Measurements from ENCODE around the gene TTC34. TPM values are rescaled to one million over a fixed set of nuclear protein-coding genes. Genes with fewer than 3 reads are reported as not detected.

Gene TTC34
- total RNA-seq, 1 donor, result 0.10 TPM

DNA sequence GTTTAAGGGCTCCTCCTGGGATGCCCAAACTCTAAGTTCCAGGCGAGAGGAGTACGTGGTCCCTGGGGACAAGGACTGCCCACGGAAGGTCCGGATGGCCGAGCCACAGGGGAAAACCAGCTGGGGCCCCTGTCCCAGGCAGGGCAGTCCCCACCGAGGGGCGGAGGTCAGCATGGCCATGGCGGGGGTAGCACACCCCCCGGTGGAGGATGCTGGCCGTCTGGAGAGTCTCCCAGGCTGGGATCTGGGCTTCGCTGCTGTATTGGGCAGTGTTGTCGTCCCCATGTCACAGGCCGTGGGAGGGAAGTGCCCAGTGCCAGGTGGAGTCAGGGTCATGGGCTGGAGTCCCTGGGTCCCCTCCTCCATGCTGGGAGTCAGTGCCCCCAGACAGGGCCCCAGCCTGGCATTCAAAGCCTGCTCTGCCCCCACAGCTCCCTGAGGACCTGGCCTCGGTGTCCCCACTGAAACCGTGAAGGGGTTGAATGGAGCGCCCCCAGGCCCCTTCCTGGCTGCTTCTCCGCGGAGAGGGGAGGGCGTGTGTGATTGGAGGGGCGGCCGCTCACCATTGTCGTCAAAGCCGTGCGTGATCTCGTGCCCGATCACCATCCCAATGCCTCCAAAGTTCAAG is 208.1 kb downstream of the TTC34 start:
- Histone ChIP-seq H3K4me3 (ENCODE audit: low read length) (no peak overlapping the region), H3K9me3 (ENCODE audit: low read depth, low read length) (no peaks in the 10 kb centered on the region), H3K4me1 (ENCODE audit: insufficient read depth, low read length) (no peaks in the 10 kb centered on the region), H3K27me3 (ENCODE audit: insufficient read depth, low read length) (no peaks in the 10 kb centered on the region)

- H3K27me3 ChIP-seq (ENCODE audit: insufficient read depth, low read length), result no peaks in the 10 kb centered on the region
- H3K4me3 ChIP-seq (ENCODE audit: low read length), result no peak overlapping the region
- no peaks in the 10 kb centered on the region for H3K9me3 ChIP-seq (ENCODE audit: low read depth, low read length)
- H3K4me1 ChIP-seq (ENCODE audit: insufficient read depth, low read length), result peaks cover 2% of the 10 kb centered on the region
These were observed 208.8 kb downstream of the TTC34 start for GRCh38 chr1:2592672-2593071.

DNA sequence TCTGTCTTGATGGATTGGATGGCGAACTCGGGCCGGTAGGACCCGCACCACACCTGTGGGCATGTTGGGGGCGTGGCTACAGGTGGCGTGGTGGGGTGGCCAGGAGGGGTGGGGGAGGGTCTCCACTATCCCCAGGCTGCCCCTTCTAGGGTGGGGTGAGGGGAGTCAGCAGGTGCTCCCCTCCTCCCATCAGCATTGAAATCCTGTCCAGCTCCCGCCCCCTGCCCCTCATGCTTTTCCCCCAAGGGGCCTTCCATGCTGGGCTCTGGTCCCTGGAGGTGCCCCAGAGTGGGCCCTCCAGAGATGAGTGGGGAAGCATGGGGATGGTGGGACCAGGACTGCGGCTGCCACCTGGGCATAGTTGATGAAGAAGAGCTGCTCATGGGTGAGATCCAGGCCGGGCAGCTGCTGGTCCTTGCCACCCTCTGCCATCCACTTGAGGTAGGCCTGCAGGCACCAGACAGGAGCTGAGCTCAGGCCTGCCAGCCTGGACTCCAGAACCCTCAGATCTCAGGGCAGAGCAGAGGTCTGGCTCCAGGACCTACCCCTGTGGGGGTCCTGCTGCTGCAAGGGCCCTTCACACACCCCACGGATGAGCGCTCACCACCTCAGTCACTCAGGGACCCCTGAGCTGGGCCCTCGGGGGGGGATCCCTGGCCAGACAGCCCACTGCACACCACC is 209.8 kb downstream of the TTC34 start:
- Histone ChIP-seq H3K27me3 (ENCODE audit: insufficient read depth, low read length) (no peaks in the 10 kb centered on the region), H3K4me1 (ENCODE audit: insufficient read depth, low read length) (peaks cover 8% of the 10 kb centered on the region), H3K4me3 (ENCODE audit: low read length) (no peak overlapping the region), H3K9me3 (ENCODE audit: low read depth, low read length) (no peaks in the 10 kb centered on the region)

- Histone ChIP-seq H3K9me3 (ENCODE audit: low read depth, low read length) (no peaks in the 10 kb centered on the region), H3K4me3 (ENCODE audit: low read length) (no peak overlapping the region), H3K27me3 (ENCODE audit: insufficient read depth, low read length) (no peaks in the 10 kb centered on the region), H3K4me1 (ENCODE audit: insufficient read depth, low read length) (peaks cover 8% of the 10 kb centered on the region)
These were observed 210.3 kb downstream of the TTC34 start for GRCh38 chr1:2591233-2591580.

DNA sequence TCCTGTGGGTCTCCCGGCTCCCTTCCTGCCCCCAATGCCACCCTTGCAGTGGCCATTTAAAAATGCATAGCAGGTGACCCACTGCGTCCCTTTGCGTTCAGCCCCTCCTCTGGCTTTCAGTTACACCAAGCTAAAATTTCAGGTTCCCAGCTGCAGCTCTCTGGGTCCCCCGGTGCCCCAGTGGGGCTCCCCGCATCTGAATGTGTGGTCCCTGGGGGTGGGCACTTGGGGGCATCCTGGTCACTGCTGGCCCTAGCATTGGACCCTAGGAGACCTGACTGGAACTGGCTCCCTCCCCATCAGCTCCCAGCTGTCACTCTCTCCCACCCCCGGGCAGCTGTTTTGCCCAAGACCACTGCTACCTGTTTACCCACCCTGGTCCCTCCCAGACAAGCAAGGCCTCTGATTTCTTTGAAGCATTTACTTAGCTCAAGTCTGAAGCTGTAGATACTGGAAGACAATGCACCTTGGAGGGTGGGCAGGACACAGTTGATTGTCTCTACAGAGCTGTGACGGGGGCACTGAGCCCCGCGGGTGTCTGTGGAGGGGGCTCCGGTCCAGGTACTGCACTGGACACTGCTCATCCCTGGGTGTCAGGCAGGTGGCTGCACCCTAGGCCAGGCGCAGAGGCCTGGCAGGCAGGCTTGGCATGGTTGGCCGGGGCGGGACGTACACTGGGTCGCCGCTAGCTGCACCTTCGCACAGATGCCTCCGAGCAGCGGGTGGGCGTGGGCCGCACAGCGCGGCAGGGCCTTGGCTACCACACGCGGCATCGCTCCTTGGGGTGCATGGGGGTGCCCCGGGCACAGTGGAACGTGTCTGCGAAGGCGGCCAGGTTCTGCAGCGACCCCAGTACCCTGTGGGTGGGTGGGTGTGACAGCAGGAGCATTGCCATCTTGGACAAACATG is 211.0 kb downstream of the TTC34 start:
- Histone ChIP-seq H3K4me1 (ENCODE audit: insufficient read depth, low read length) (peaks cover 11% of the 10 kb centered on the region), H3K4me3 (ENCODE audit: low read length) (no peak overlapping the region), H3K27me3 (ENCODE audit: insufficient read depth, low read length) (no peaks in the 10 kb centered on the region), H3K9me3 (ENCODE audit: low read depth, low read length) (no peaks in the 10 kb centered on the region)

DNA sequence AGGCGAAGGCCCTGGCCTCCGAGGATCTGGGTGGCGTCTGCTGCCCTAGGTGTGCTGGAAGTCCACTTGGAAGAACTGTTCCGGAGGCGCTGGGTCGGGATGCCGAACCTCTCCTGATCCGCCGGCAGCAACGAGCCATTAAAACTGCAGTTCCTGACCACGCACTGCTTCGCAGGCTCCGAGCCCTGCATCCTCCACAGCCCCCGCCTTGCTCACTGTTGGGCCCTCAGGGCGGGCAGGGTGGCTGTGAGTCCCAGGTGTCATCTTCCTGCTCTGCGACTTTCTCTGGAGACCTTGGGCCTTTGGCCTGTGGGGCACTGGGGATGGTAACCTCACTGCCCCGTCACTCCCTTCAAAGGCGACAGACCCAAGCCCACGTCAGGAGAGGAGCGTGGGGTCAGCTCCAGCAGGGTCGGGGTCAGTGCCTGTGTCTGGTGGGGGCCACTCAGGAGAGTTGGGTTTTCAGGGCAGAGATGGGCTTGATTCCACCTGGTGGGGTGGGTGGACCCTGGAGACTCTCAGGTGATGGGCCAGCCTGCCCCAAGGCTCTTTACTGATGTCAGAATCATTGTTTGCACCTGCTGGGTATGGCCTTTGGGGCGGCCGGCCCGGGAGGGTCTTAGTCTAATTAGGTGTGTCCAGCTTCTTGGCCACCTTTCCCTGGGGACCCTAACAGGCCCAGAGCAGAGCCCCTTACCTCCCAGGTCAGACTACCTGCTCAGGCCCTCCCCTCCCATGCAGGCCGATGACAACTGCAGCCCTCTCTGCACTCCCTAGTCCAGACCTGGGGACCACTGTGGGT is 211.9 kb downstream of the TTC34 start:
- H3K27me3 ChIP-seq (ENCODE audit: insufficient read depth, low read length), result no peaks in the 10 kb centered on the region
- H3K4me3 ChIP-seq (ENCODE audit: low read length), result no peak overlapping the region
- no peaks in the 10 kb centered on the region for H3K9me3 ChIP-seq (ENCODE audit: low read depth, low read length)
- peaks cover 19% of the 10 kb centered on the region for H3K4me1 ChIP-seq (ENCODE audit: insufficient read depth, low read length)

DNA sequence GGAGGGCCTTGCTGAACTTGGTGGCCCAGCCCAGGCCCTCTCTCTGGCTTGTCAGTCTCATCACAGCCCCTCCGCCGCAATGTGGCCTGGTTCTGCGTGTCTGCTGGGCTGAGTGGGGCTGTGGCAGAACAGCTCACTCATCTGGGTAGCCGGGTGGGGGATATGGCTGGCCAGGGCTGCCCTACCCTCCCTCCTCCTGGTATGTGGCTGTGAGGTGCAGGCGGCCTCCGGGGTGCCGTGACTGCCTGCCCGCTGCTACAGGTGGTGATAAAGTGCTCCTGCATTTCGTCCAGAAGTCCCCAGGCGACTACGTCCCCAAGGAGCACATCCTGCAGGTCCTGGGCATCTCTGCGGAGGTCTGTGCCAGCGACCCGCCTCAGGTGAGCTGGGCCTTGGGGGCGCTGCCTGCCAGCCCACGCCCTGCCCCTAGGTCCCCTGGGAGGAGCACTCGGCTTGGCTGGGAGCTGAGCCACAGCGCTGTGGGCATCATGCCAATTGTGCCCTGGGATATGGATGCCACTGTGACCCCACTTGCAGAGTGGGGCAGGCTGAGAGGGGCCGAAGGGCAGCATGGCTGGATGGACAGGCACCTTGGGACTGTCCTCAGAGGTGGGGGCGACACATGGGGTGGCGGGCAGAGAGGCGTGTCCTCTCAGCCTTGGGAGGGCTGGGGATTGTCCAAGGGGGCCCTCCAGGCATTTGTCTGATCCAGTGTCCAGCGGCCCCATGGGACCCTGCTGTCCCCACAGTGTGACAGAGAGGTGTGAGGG is 212.6 kb downstream of the TTC34 start:
- H3K4me1 ChIP-seq (ENCODE audit: insufficient read depth, low read length), result peaks cover 27% of the 10 kb centered on the region
- no peaks in the 10 kb centered on the region for H3K9me3 ChIP-seq (ENCODE audit: low read depth, low read length)
- no peak overlapping the region for H3K4me3 ChIP-seq (ENCODE audit: low read length)
- no peaks in the 10 kb centered on the region for H3K27me3 ChIP-seq (ENCODE audit: insufficient read depth, low read length)

GRCh38 chr1:2587860-2588571 is 213.5 kb downstream of the TTC34 start:
- Histone ChIP-seq H3K4me3 (ENCODE audit: low read length) (no peak overlapping the region), H3K4me1 (ENCODE audit: insufficient read depth, low read length) (peaks cover 32% of the 10 kb centered on the region), H3K9me3 (ENCODE audit: low read depth, low read length) (no peaks in the 10 kb centered on the region), H3K27me3 (ENCODE audit: insufficient read depth, low read length) (no peaks in the 10 kb centered on the region)

- H3K4me1 ChIP-seq (ENCODE audit: insufficient read depth, low read length), result peaks cover 32% of the 10 kb centered on the region
- no peaks in the 10 kb centered on the region for H3K27me3 ChIP-seq (ENCODE audit: insufficient read depth, low read length)
- no peaks in the 10 kb centered on the region for H3K9me3 ChIP-seq (ENCODE audit: low read depth, low read length)
- peak overlapping the region; percentile 66 for H3K4me3 ChIP-seq (ENCODE audit: low read length)
These were observed 214.2 kb downstream of the TTC34 start for GRCh38 chr1:2587071-2587859.

GRCh38 chr1:2586154-2587070 is 215.1 kb downstream of the TTC34 start, which contains the start of gene PRXL2B:
PRXL2B (plus strand) TSS chr1:2586777; CDS start chr1:2586886, 109 bp downstream.
- no peaks in the 10 kb centered on the region for H3K27me3 ChIP-seq (ENCODE audit: insufficient read depth, low read length)
- peaks cover 41% of the 10 kb centered on the region for H3K4me1 ChIP-seq (ENCODE audit: insufficient read depth, low read length)
- no peaks in the 10 kb centered on the region for H3K9me3 ChIP-seq (ENCODE audit: low read depth, low read length)
- H3K4me3 ChIP-seq (ENCODE audit: low read length), result peak within 1 kb of the TSS; percentile 66

Data from mononuclear cell (primary cell).